Measurements from ENCODE around the gene ACOT9.
"Not testable (repeated sequence)": the region's sequence is repeated elsewhere in the genome, so short reads cannot be mapped to it uniquely, and the experiment has no call there.

The ACOT9 gene

GRCh38 chrX:23742697-23743622 is at the start of gene ACOT9:
TSS of gene ACOT9 (minus strand) at chrX:23743276. CDS start at chrX:23743144, 132 bp downstream.
- DNase-seq (ENCODE audit: low spot score) = peak; percentile 53

- DNase-seq (ENCODE audit: low spot score) = no peak
Observed at GRCh38 chrX:23790155-23790497, 47.0 kb upstream of the ACOT9 start.

GRCh38 chrX:23789386-23790154 is 46.5 kb upstream of the ACOT9 start:
- no peak for DNase-seq (ENCODE audit: low spot score)

GRCh38 chrX:23788946-23789345 is 45.9 kb upstream of the ACOT9 start:
- no peak for DNase-seq (ENCODE audit: low spot score)

GRCh38 chrX:23788521-23788920 is 45.4 kb upstream of the ACOT9 start:
- no peak for DNase-seq (ENCODE audit: low spot score)

GRCh38 chrX:23787745-23788118 is 44.7 kb upstream of the ACOT9 start:
- DNase-seq (ENCODE audit: low spot score) = no peak

GRCh38 chrX:23786268-23786815 is 43.3 kb upstream of the ACOT9 start:
- DNase-seq (ENCODE audit: low spot score) = no peak

- no peak for DNase-seq (ENCODE audit: low spot score)
Observed at GRCh38 chrX:23785580-23785979, 42.5 kb upstream of the ACOT9 start.

GRCh38 chrX:23784470-23785331 is 41.6 kb upstream of the ACOT9 start:
- DNase-seq (ENCODE audit: low spot score) = no peak

GRCh38 chrX:23783589-23784469 is 40.8 kb upstream of the ACOT9 start:
- no peak for DNase-seq (ENCODE audit: low spot score)

- DNase-seq (ENCODE audit: low spot score) = peak; percentile 93
Observed at GRCh38 chrX:23782863-23783588, 40.0 kb upstream of the ACOT9 start, which contains the start of gene SAT1. TSS of gene SAT1 (plus strand) at chrX:23783173. CDS start at chrX:23783352, 179 bp downstream.

- no peak for DNase-seq (ENCODE audit: low spot score)
Observed at GRCh38 chrX:23782455-23782854, 39.4 kb upstream of the ACOT9 start.

GRCh38 chrX:23779025-23779424 is 35.9 kb upstream of the ACOT9 start:
- no peak for DNase-seq (ENCODE audit: low spot score)

GRCh38 chrX:23776363-23776762 is 33.3 kb upstream of the ACOT9 start:
- DNase-seq (ENCODE audit: low spot score) = no peak

- peak; percentile 64 for DNase-seq (ENCODE audit: low spot score)
Observed at GRCh38 chrX:23773601-23774175, 30.6 kb upstream of the ACOT9 start.

GRCh38 chrX:23771086-23771485 is 28.0 kb upstream of the ACOT9 start:
- not testable (repeated sequence) for DNase-seq (ENCODE audit: low spot score)

- DNase-seq (ENCODE audit: low spot score) = no peak
Observed at GRCh38 chrX:23770142-23770541, 27.1 kb upstream of the ACOT9 start.

- DNase-seq (ENCODE audit: low spot score) = no peak
Observed at GRCh38 chrX:23766650-23767551, 23.8 kb upstream of the ACOT9 start.

GRCh38 chrX:23765868-23766267 is 22.8 kb upstream of the ACOT9 start:
- DNase-seq (ENCODE audit: low spot score) = no peak
